Measurements from ENCODE around the gene SIL1.

- TF ChIP-seq CTCF (conservative IDR thresholded peaks at IDR 0.05; ENCODE audit: low read depth, low read length) (no peak), NFE2L2 (IDR thresholded peaks at IDR 0.05; ENCODE audit: low read depth, low read length) (no peak), POLR2A (IDR thresholded peaks at IDR 0.05; ENCODE audit: low read depth, low read length) (no peak), RFX5 (IDR thresholded peaks at IDR 0.05; ENCODE audit: low read depth, low read length) (no peak), RAD21 (IDR thresholded peaks at IDR 0.05; ENCODE audit: low read length) (no peak), CEBPB (IDR thresholded peaks at IDR 0.05; ENCODE audit: low read depth, low read length) (no peak), FOS (IDR thresholded peaks at IDR 0.05; ENCODE audit: low read depth, low read length) (no peak), CHD1 (IDR thresholded peaks at IDR 0.05; ENCODE audit: low read depth, low read length) (no peak), MAFK (IDR thresholded peaks at IDR 0.05; ENCODE audit: low read depth, low read length) (no peak), USF2 (IDR thresholded peaks at IDR 0.05; ENCODE audit: low read depth, low read length) (no peak), MXI1 (IDR thresholded peaks at IDR 0.05; ENCODE audit: borderline replicate concordance, low read depth, low read length) (no peak), RCOR1 (IDR thresholded peaks at IDR 0.05; ENCODE audit: insufficient replicate concordance, low read length) (no peak), BHLHE40 (IDR thresholded peaks at IDR 0.05; ENCODE audit: low read depth, low read length) (no peak), MAZ (IDR thresholded peaks at IDR 0.05; ENCODE audit: borderline replicate concordance, low read depth, low read length) (no peak)
These were observed 12.6 kb downstream of the SIL1 start for GRCh38 chr5:139185589-139185988.
